ENCODE data around the gene HOXC12.

The HOXC12 gene

DNA sequence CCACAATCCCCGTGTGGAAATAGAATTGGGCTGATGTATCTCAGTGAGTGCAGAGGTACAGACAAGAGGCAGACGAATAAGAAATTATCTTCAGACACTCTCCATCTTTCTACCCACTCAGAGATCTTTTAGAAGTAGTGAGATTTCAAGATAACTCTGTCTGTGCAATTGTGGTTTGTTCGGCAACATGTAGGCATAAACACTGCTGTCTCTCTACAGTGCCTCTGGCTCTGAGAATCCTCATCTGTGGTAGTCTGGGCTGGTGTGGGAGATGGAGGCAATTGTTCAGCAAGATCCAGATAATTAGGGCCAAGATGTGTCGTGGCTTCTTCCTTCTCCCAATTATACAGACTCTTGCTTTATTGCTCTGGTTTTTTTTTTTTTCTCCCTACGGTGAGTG is 13.0 kb upstream of the HOXC12 start:
- in situ Hi-C loops (cut with HindIII; ENCODE audit: low sequenced_read_pairs) = no loop called here
- no peak overlapping the region for H3K4me3 ChIP-seq (ENCODE audit: low read depth, low read length)
- DNase-seq (ENCODE audit: low read depth, low spot score) = no peak
- no peak for TF ChIP-seq CTCF (IDR thresholded peaks at IDR 0.05; ENCODE audit: low read depth, low read length)

DNA sequence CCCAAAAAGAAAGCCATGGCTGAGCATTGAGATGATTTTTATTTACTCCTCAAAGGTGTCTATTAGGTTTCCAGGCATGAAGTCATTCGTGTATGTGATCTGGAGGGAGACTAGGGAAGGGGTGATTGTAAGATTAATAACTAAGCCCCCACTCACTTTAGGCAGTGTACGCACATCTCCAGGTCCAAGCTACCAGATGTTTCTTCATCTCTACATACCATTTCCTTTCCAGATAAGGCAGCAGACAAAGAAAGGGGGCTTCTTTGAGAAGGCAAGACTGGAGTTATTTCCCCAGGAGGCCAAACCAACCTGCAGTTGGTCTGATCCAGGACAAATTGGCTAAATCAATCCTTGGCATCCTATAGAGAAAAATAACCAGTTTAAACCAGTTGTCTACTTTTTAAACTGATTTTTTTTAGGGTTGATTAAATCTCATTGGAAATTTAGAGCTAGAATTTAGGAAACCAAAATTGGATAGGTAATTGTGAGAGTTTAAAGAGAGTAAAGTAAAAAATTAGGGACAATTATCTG is 12.2 kb upstream of the HOXC12 start:
- TF ChIP-seq CTCF (IDR thresholded peaks at IDR 0.05; ENCODE audit: low read depth, low read length) = no peak
- H3K4me3 ChIP-seq (ENCODE audit: low read depth, low read length) = no peak overlapping the region
- no peak for DNase-seq (ENCODE audit: low read depth, low spot score)
- in situ Hi-C loops (cut with HindIII; ENCODE audit: low sequenced_read_pairs) = no loop called here

GRCh38 chr12:53944209-53944608 is 10.5 kb upstream of the HOXC12 start:
- TF ChIP-seq CTCF (IDR thresholded peaks at IDR 0.05; ENCODE audit: low read depth, low read length) = no peak
- no peak for DNase-seq (ENCODE audit: low read depth, low spot score)
- no peak overlapping the region for H3K4me3 ChIP-seq (ENCODE audit: low read depth, low read length)
- in situ Hi-C loops (cut with HindIII; ENCODE audit: low sequenced_read_pairs) = no loop called here

GRCh38 chr12:53944907-53945847 is 9.5 kb upstream of the HOXC12 start:
- TF ChIP-seq CTCF (IDR thresholded peaks at IDR 0.05; ENCODE audit: low read depth, low read length) = no peak
- no peak for DNase-seq (ENCODE audit: low read depth, low spot score)
- H3K4me3 ChIP-seq (ENCODE audit: low read depth, low read length) = no peak overlapping the region
- in situ Hi-C loops (cut with HindIII; ENCODE audit: low sequenced_read_pairs) = no loop called here

GRCh38 chr12:53947743-53948142 is 7.0 kb upstream of the HOXC12 start:
- no peak overlapping the region for H3K4me3 ChIP-seq (ENCODE audit: low read depth, low read length)
- no peak for TF ChIP-seq CTCF (IDR thresholded peaks at IDR 0.05; ENCODE audit: low read depth, low read length)
- in situ Hi-C loops (cut with HindIII; ENCODE audit: low sequenced_read_pairs) = no loop called here
- no peak for DNase-seq (ENCODE audit: low read depth, low spot score)

DNA sequence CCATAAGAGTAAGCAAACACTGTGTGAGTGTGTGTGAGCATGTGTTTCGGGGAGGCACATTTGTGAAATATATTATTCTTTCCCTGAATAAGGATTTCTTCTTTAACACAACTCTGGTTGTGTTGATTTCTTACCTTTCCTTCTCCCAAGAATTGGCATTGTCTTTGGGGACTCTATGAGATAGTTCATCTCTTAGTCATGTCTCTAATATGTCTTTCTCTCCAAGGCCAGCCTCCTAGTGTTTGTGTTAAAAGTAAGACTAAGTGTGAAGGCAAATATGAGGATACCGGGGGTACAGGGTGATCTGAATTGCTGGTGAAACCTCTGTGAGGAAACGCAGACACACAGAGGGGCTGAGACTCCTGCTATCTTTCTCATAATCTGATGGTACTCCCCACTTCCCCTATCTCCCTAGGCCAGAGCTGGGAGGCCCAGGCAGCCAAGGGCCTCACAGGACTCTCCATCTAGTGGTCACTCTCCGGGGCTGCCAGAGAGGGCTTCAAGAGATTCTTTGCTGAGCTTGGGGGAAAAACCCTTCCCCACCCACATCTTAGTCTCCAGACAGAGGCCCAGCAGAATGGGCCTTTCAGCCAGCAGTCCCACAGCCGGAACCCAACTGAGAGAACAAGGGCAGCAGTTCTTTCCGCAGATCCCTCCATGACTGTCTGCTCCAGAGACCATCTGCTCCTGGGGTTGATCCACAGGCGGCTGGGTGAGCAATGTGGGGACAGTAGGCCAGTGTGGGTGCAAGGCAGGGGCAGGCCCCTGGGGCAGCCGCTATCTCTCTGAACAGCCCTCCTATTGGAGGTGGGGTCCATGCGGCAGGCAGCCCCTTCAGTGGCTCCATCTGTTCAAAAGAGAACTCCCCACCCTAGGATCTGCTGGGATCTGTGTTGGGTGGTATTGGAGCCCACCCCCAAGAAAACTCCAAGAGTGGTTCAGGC is 5.8 kb upstream of the HOXC12 start:
- in situ Hi-C loops (cut with HindIII; ENCODE audit: low sequenced_read_pairs) = no loop called here

More for the DNA sequence above, 5.8 kb upstream of the HOXC12 start:
- DNase-seq (ENCODE audit: low read depth, low spot score) = no peak
- no peak overlapping the region for H3K4me3 ChIP-seq (ENCODE audit: low read depth, low read length)
- no peak for TF ChIP-seq CTCF (IDR thresholded peaks at IDR 0.05; ENCODE audit: low read depth, low read length)
